Aorta (tissue), 5 donors: Measurements from ENCODE around the gene TPST2. TPM values are rescaled to one million over a fixed set of nuclear protein-coding genes. Genes with fewer than 3 reads are reported as not detected.

ENCODE experiments used
- ATAC-seq: fragments of 200-7000 bp; cut with Tn5 transposase; one replicate; pipeline ENCODE4 v1.9.1; 2022; ENCODE audit warnings: moderate library complexity; ENCODE audit not compliant: low FRiP score
- DNase-seq, 2 donors: peaks; one replicate each; pipeline ENCODE4 v3.0.0-alpha.2; 2020
- H3K27ac ChIP-seq, 2 donors: one replicate each; pipeline ENCODE4 v1.5.1; 2013; ENCODE audit warnings: low read length in 2 of 2, mild to moderate bottlenecking in 2 of 2, moderate library complexity in 2 of 2, control low read depth in 1 of 2, inconsistent platforms in 1 of 2, low read depth in 1 of 2
- H3K27me3 ChIP-seq, 2 donors: one replicate each; pipeline ENCODE4 v1.6.1; 2013; ENCODE audit warnings: control low read depth in 1 of 2, low read length in 1 of 2, mild to moderate bottlenecking in 1 of 2, moderate library complexity in 1 of 2; ENCODE audit not compliant: insufficient read depth in 2 of 2, control insufficient read depth in 1 of 2
- H3K36me3 ChIP-seq, 2 donors: one replicate each; pipeline ENCODE4 v1.6.1; 2013; ENCODE audit warnings: control low read depth in 1 of 2, low read length in 1 of 2, mild to moderate bottlenecking in 1 of 2; ENCODE audit not compliant: insufficient read depth in 2 of 2, control insufficient read depth in 1 of 2
- H3K4me1 ChIP-seq, 2 donors: one replicate each; pipeline ENCODE4 v1.6.1; 2013; ENCODE audit warnings: low read length in 2 of 2, control low read depth in 1 of 2, mild to moderate bottlenecking in 1 of 2, moderate library complexity in 1 of 2; ENCODE audit not compliant: insufficient read depth in 2 of 2, control insufficient read depth in 1 of 2
- H3K4me3 ChIP-seq, 2 donors: one replicate each; pipeline ENCODE4 v1.5.1; 2013; ENCODE audit warnings: low read length in 2 of 2, control low read depth in 1 of 2, mild to moderate bottlenecking in 1 of 2
- H3K9me3 ChIP-seq: one replicate; pipeline ENCODE4 v1.6.1; 2013; ENCODE audit warnings: mild to moderate bottlenecking, low read length; ENCODE audit not compliant: control insufficient read depth
- WGBS, 2 donors: extraction: QIAGEN DNeasy Blood & Tissue Kit; methylation state at CpG; one replicate each; pipeline ENCODE4 v1.1.7; 2013; 5-methylcytosine and 5-hydroxymethylcytosine counted together
- intact Hi-C, 2 donors: fragments of 100-400 bp; cut with DNase I; formaldehyde crosslinking; loops; one replicate each; pipeline versions ENCODE4 v1.14.2 to v1.15.0; 2022
- polyA plus RNA-seq, 2 donors: library from polyadenylated mRNA; stranded (reverse); fragments of 200-250 nt; gene quantifications; one replicate each; pipeline ENCODE4 v1.2.3, GENCODE V29; 2013
- total RNA-seq, 2 donors: library from RNA; stranded (reverse); fragmentation: NEBNext Ultra II Directional; extraction: Animal tissue kit (Norgen Biotek cat#: 25700); gene quantifications; one replicate each; pipeline ENCODE4 v1.2.1, GENCODE V29; 2021
- donor health status: healthy with polysubstance abuse.
- donor health status: Bipolar disorder and iron deficiency.
- donor health status: DM: no; HTN: no; CAD: no.
- donor health status: DM: no; HTN: no; CAD: no.
- donor health status: DM: yes; HTN: yes; CAD: no.

The TPST2 gene
- total and polyA plus RNA-seq, 4 donors = 10.8 to 26.7 (median 18.4) TPM

DNA sequence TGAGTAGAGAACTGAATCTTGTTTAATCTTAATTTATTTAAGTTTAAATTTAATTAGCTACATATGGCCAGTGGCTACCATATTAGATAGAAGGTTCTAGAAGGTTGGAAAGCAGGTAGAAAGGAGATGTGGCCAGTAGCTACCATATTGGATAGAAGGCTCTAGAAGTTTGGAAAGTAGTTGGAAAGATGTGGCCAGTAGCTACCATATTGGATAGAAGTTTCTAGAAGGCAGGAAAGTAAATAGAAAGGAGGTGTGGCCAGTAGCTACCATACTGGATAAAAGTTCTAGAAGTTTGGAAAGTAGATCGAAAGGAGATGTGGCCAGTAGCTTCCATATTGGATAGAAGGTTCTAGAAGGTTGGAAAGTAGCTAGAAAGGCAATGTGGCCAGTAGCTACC lies 34.1 kb upstream of the TPST2 start:
- H3K27me3 ChIP-seq = no peaks in the 10 kb centered on the region
- H3K36me3 ChIP-seq = no peaks in the 10 kb centered on the region
- H3K4me1 ChIP-seq = no peaks in the 10 kb centered on the region
- ATAC-seq (no peak), DNase-seq (no peak)
- no peak overlapping the region for H3K4me3 ChIP-seq
- no peaks in the 10 kb centered on the region for H3K9me3 ChIP-seq
- 90 to 96% methylated on average over 1 of the region's 1 CpG for WGBS, 2 donors
- H3K27ac ChIP-seq = no peak overlapping the region
- intact Hi-C loops = no loop called here

DNA sequence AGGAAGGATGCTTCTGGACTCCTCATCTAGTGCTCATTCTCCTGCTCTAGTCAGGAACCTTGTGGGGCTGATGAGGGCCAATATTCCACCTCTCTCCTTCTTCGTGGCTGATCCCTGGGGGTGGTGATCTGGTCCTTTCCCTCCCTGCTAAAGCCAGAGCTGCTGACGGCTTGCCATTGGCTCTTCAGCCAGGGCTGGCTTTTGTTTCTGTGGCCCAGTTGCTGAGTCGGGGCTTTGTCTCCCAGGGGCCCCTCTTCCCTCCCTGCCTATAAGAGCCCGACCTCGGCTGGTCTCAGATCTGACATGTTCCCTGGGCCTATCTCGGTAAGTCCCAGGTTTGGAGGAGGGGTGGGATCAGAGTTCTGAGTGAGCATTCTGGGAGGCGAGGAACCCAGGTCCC lies 31.7 kb upstream of the TPST2 start, which contains the start of gene CRYBA4:
TSS of gene CRYBA4 (plus strand) at position 301 of the 400 bp plus-strand sequence. CDS start 634 bp downstream, outside the sequence.
- WGBS, 2 donors = 57 to 59% methylated on average over 7 of the region's 7 CpGs
- Histone ChIP-seq H3K27ac (no peak within 1 kb of the TSS), H3K4me3 (no peak within 1 kb of the TSS), H3K27me3 (no peaks in the 10 kb centered on the region), H3K9me3 (no peaks in the 10 kb centered on the region), H3K36me3 (no peaks in the 10 kb centered on the region), H3K4me1 (no peaks in the 10 kb centered on the region)
- DNase-seq (no peak), ATAC-seq (no peak)
- intact Hi-C loops = no loop called here

- Histone ChIP-seq H3K9me3 (no peaks in the 10 kb centered on the region), H3K4me3 (no peak overlapping the region), H3K4me1 (no peaks in the 10 kb centered on the region), H3K27me3 (no peaks in the 10 kb centered on the region), H3K36me3 (no peaks in the 10 kb centered on the region), H3K27ac (no peak overlapping the region)
- no peak for DNase-seq
- 62 to 81% methylated on average over 2 of the region's 2 CpGs for WGBS, 2 donors
- intact Hi-C loops = no loop called here
- no peak for ATAC-seq
Measured at GRCh38 chr22:26620197-26620596, 30.3 kb upstream of the TPST2 start.

GRCh38 chr22:26619510-26619909 lies 29.6 kb upstream of the TPST2 start:
- no peak overlapping the region for H3K27ac ChIP-seq
- 58 to 61% methylated on average over 6 of the region's 6 CpGs for WGBS, 2 donors
- ATAC-seq = no peak

DNA sequence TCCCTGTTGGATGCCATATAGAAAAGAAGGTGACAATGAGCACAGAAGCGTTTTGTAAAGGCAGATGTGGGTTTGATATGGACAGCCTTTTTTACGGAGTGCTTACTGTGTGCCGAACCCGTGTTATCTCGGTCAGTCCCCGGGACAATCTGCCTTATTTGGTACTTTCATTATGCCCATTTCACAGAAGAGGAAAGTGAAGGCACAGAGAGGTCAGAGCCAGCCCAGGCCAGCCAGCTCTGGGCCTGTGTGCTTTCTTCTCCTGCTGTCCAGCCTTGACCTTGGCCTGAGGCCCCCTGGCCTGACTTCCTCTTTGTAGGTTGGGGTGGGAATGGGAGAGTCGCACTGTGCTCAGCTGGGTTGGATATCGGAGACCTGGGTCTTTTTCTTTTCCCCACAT lies 28.5 kb upstream of the TPST2 start:
- 85 to 87% methylated on average over 8 of the region's 8 CpGs for WGBS, 2 donors
- Histone ChIP-seq H3K4me1 (no peaks in the 10 kb centered on the region), H3K9me3 (no peaks in the 10 kb centered on the region), H3K4me3 (no peak overlapping the region), H3K27me3 (no peaks in the 10 kb centered on the region), H3K27ac (no peak overlapping the region), H3K36me3 (no peaks in the 10 kb centered on the region)
- DNase-seq (no peak), ATAC-seq (no peak)
- intact Hi-C loops = no loop called here

More at GRCh38 chr22:26619510-26619909, 29.6 kb upstream of the TPST2 start:
- no peak for DNase-seq
- Histone ChIP-seq H3K27me3 (no peaks in the 10 kb centered on the region), H3K4me1 (no peaks in the 10 kb centered on the region), H3K9me3 (no peaks in the 10 kb centered on the region), H3K36me3 (no peaks in the 10 kb centered on the region), H3K4me3 (no peak overlapping the region)
- intact Hi-C loops = no loop called here

DNA sequence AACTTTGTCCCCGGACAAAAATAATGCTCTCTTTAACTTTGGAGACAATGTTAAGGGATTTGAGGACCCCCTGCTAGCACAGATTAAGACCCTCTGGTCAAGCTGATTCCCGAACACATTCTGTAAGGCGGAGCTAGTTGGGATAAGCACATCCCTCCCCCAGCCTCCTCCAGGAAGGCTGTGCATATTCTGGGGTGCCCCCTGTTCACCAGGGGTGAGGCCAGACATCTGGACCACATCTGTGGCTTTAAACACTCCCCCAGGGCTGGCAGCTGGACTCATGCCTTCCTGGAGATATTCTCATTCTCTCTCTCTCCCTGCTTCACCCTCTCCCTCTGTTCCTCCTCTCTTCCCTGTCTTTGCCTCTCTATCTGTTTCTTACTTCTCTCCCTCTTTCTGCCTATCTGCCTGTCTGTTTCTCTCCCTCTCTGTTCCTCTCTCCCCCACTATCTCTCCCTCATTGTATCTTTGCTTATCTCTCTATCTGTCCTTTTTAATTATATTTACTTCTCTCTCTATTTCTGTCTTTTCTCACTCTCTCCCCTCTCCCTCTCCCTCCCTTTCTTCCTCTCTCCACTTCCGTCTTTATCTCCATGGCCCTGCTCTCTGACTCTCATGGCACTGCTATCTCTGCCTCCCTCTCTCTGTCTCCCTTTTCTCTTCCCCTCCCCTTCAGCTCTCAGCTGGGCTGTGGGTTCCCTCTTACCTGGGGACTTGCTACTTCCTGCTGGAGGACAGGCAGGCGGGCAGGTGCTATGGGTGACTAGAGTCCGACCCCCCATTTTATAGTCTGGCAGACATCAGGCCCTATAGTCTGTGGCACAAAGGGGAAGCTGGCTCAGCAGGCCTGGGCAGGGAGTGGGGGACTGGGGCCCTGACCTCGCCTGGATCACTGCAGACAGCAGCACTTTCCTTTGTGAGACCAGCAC lies 27.6 kb upstream of the TPST2 start, which contains the start of gene CRYBB1:
TSS of gene CRYBB1 (minus strand) at position 757 of the 929 bp plus-strand sequence. CDS start 1,708 bp downstream, outside the sequence.
- WGBS, 2 donors = 68 to 71% methylated on average over 7 of the region's 7 CpGs
- Histone ChIP-seq H3K27me3 (no peaks in the 10 kb centered on the region), H3K27ac (no peak within 1 kb of the TSS), H3K4me3 (no peak within 1 kb of the TSS), H3K4me1 (no peaks in the 10 kb centered on the region), H3K9me3 (no peaks in the 10 kb centered on the region), H3K36me3 (no peaks in the 10 kb centered on the region)
- intact Hi-C loops = no loop called here
- DNase-seq = peak in 1 of 2 donors; percentile 77
- peak; percentile 19 for ATAC-seq

- no peaks in the 10 kb centered on the region for H3K27me3 ChIP-seq
- ATAC-seq = no peak
- H3K36me3 ChIP-seq = no peaks in the 10 kb centered on the region
- DNase-seq = no peak
- no peak overlapping the region for H3K4me3 ChIP-seq
- no peaks in the 10 kb centered on the region for H3K9me3 ChIP-seq
- no peak overlapping the region for H3K27ac ChIP-seq
- WGBS, 2 donors = 54 to 57% methylated on average over 2 of the region's 2 CpGs
- H3K4me1 ChIP-seq = no peaks in the 10 kb centered on the region
- intact Hi-C loops = no loop called here
Measured at GRCh38 chr22:26616650-26617049, 26.7 kb upstream of the TPST2 start.

GRCh38 chr22:26615830-26616435 lies 26.0 kb upstream of the TPST2 start:
- H3K27ac ChIP-seq = no peak overlapping the region
- no peaks in the 10 kb centered on the region for H3K36me3 ChIP-seq
- H3K4me3 ChIP-seq = no peak overlapping the region
- no peaks in the 10 kb centered on the region for H3K4me1 ChIP-seq
- no peaks in the 10 kb centered on the region for H3K27me3 ChIP-seq
- intact Hi-C loops = no loop called here
- H3K9me3 ChIP-seq = no peaks in the 10 kb centered on the region
- DNase-seq (peak in 1 of 2 donors; percentile 64), ATAC-seq (no peak)
- WGBS, 2 donors = 72 to 80% methylated on average over 11 of the region's 11 CpGs
